ENCODE data around the gene MANSC1. TPM values are rescaled to one million over a fixed set of nuclear protein-coding genes. Genes with fewer than 3 reads are reported as not detected.

Gene MANSC1
- total and polyA plus RNA-seq, 10 of the 15 experiments (the other 5 are each of a cell fraction or from before 2014, with no cell fraction given), result 0.02 to 0.23 (median 0.11) TPM; not detected in 2

- TF ChIP-seq, protein P1, sequence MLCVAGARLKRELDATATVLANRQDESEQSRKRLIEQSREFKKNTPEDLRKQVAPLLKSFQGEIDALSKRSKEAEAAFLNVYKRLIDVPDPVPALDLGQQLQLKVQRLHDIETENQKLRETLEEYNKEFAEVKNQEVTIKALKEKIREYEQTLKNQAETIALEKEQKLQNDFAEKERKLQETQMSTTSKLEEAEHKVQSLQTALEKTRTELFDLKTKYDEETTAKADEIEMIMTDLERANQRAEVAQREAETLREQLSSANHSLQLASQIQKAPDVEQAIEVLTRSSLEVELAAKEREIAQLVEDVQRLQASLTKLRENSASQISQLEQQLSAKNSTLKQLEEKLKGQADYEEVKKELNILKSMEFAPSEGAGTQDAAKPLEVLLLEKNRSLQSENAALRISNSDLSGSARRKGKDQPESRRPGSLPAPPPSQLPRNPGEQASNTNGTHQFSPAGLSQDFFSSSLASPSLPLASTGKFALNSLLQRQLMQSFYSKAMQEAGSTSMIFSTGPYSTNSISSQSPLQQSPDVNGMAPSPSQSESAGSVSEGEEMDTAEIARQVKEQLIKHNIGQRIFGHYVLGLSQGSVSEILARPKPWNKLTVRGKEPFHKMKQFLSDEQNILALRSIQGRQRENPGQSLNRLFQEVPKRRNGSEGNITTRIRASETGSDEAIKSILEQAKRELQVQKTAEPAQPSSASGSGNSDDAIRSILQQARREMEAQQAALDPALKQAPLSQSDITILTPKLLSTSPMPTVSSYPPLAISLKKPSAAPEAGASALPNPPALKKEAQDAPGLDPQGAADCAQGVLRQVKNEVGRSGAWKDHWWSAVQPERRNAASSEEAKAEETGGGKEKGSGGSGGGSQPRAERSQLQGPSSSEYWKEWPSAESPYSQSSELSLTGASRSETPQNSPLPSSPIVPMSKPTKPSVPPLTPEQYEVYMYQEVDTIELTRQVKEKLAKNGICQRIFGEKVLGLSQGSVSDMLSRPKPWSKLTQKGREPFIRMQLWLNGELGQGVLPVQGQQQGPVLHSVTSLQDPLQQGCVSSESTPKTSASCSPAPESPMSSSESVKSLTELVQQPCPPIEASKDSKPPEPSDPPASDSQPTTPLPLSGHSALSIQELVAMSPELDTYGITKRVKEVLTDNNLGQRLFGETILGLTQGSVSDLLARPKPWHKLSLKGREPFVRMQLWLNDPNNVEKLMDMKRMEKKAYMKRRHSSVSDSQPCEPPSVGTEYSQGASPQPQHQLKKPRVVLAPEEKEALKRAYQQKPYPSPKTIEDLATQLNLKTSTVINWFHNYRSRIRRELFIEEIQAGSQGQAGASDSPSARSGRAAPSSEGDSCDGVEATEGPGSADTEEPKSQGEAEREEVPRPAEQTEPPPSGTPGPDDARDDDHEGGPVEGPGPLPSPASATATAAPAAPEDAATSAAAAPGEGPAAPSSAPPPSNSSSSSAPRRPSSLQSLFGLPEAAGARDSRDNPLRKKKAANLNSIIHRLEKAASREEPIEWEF (IDR thresholded peaks at IDR 0.05; ENCODE audit: insufficient replicate concordance, low read depth, low read length), result no peak
- TF ChIP-seq STAT1 (conservative IDR thresholded peaks at IDR 0.05), result no peak
- TF ChIP-seq, protein P2, sequence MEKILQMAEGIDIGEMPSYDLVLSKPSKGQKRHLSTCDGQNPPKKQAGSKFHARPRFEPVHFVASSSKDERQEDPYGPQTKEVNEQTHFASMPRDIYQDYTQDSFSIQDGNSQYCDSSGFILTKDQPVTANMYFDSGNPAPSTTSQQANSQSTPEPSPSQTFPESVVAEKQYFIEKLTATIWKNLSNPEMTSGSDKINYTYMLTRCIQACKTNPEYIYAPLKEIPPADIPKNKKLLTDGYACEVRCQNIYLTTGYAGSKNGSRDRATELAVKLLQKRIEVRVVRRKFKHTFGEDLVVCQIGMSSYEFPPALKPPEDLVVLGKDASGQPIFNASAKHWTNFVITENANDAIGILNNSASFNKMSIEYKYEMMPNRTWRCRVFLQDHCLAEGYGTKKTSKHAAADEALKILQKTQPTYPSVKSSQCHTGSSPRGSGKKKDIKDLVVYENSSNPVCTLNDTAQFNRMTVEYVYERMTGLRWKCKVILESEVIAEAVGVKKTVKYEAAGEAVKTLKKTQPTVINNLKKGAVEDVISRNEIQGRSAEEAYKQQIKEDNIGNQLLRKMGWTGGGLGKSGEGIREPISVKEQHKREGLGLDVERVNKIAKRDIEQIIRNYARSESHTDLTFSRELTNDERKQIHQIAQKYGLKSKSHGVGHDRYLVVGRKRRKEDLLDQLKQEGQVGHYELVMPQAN (conservative IDR thresholded peaks at IDR 0.05), result no peak
- no peak for TF ChIP-seq BRCA1 (IDR thresholded peaks at IDR 0.05; ENCODE audit: low read depth, low read length)
- TF ChIP-seq ATF7 (IDR thresholded peaks at IDR 0.05; ENCODE audit: low read depth), result peak; percentile 73
- peak; percentile 64; the same call in 1 of the 2 replicates for TF ChIP-seq ZNF687 (IDR thresholded peaks at IDR 0.05)
- no peak for TF ChIP-seq CHD1 (IDR thresholded peaks at IDR 0.05; ENCODE audit: low read depth, low read length)
- TF ChIP-seq ZSCAN29 (IDR thresholded peaks at IDR 0.05), result no peak
- no peak for TF ChIP-seq MTA3 (IDR thresholded peaks at IDR 0.05; ENCODE audit: borderline replicate concordance, low read length)
- no peak for TF ChIP-seq SPI1 (IDR thresholded peaks at IDR 0.05; ENCODE audit: borderline replicate concordance, insufficient read depth, low read depth, low read length)
- 0 out of 2 replicates have a peak, but pooled peaks have one; percentile 29 for TF ChIP-seq NBN (IDR thresholded peaks at IDR 0.05)
- no peak for TF ChIP-seq PRDM15 (CRISPR knock-in tag; IDR thresholded peaks at IDR 0.05)
- TF ChIP-seq EED (IDR thresholded peaks at IDR 0.05; ENCODE audit: low read depth), result no peak
- no peak for TF ChIP-seq POLR2AphosphoS2 (IDR thresholded peaks at IDR 0.05; ENCODE audit: low read depth, low read length)
These were observed 30.0 kb upstream of the MANSC1 start (continued) for GRCh38 chr12:12379831-12380730.

Measured in GM12878 (cell line).